ENCODE measurements around the gene SPACA4. TPM values are rescaled to one million over a fixed set of nuclear protein-coding genes. Genes with fewer than 3 reads are reported as not detected.

Gene SPACA4
- total and polyA plus RNA-seq, 10 of the 15 experiments (the other 5 are each of a cell fraction or from before 2014, with no cell fraction given): not detected

- no peak for FAIRE-seq
- no peak for ATAC-seq
- H3K4me1 ChIP-seq (ENCODE audit: control insufficient read depth, insufficient read depth, low read length): no peaks in the 10 kb centered on the region
- RAD21 ChIA-PET (ENCODE audit: unreplicated experiment): interaction anchor here (1.0 kb wide), 1 partner anchor 70 kb away, joined by 3 read pairs; no protein-coding TSS in a partner anchor
- intact Hi-C loops (cut with micrococcal nuclease; ENCODE audit: unreplicated experiment): no loop called here
- H3K27me3 ChIP-seq (replicated peaks in 1 of 2; ENCODE audit: control insufficient read depth in 2 of 2, insufficient read depth in 2 of 2, low read length in 1 of 2): no peaks in the 10 kb centered on the region
- BruUV-seq (replicated peaks): no TSS peak
- H3K36me3 ChIP-seq (ENCODE audit: control insufficient read depth in 2 of 2, insufficient read depth in 2 of 2, low read length in 1 of 2): no peaks in the 10 kb centered on the region
- CTCF ChIA-PET: no interaction called here
- SMC1A ChIA-PET (ENCODE audit: uncharacterized antibody, unreplicated experiment): no interaction called here
- POLR2A ChIA-PET: no interaction called here
- no peaks in the 10 kb centered on the region for H3K79me2 ChIP-seq (ENCODE audit: control insufficient read depth, insufficient read depth, low read length)
- no peaks in the 10 kb centered on the region for H4K20me1 ChIP-seq (ENCODE audit: control insufficient read depth, insufficient read depth)
- in situ Hi-C loops (cut with MboI): loop anchor here (25.0 kb wide), 1 partner anchor 698 kb away; the partner anchor contains the start of gene TPRX2
- H3K4me3 ChIP-seq: no peak overlapping the region
- DNase-seq (ENCODE audit: low read depth, low spot score): no peak
- H2AFZ ChIP-seq (ENCODE audit: control insufficient read depth, low read depth, low read length): no peak overlapping the region
- no peak overlapping the region for H3K27ac ChIP-seq (ENCODE audit: control insufficient read depth, insufficient read depth)
- H3K9ac ChIP-seq (ENCODE audit: control insufficient read depth, insufficient read depth, low read length): no peak overlapping the region
- H3K9me3 ChIP-seq (replicated peaks; ENCODE audit: control insufficient read depth, insufficient read depth, low read length): no peaks in the 10 kb centered on the region
- 58% methylated on average over 6 of the region's 6 CpGs for WGBS (ENCODE audit: insufficient coverage, insufficient replicate concordance, low lambda C conversion rate, missing lambda C conversion rate)
- no peak overlapping the region for H3K4me2 ChIP-seq (ENCODE audit: control insufficient read depth, insufficient read depth)
- no peak for TF ChIP-seq CREB1 (IDR thresholded peaks at IDR 0.05; ENCODE audit: low read depth)
- no peak for TF ChIP-seq EGR1 (IDR thresholded peaks at IDR 0.05; ENCODE audit: borderline replicate concordance in 1 of 2, low read depth in 2 of 2, low read length in 2 of 2)
- peak; percentile 40; the same call in 1 of the 2 replicates for TF ChIP-seq RAD21 (IDR thresholded peaks at IDR 0.05; ENCODE audit: insufficient read depth, low read depth, low read length)
- no peak for TF ChIP-seq ATF3 (IDR thresholded peaks at IDR 0.05; ENCODE audit: borderline replicate concordance, extremely low read depth, low read depth, low read length)
- TF ChIP-seq CTCF (IDR thresholded peaks at IDR 0.05 in 2 of 3, conservative IDR thresholded peaks at IDR 0.05 in 1 of 3; ENCODE audit: control insufficient read depth in 2 of 3, extremely low read depth in 1 of 3, insufficient read depth in 1 of 3, low read depth in 3 of 3, low read length in 3 of 3): peak in 2 of 3 experiments; percentile 6 to 26; a peak in 2 of 6 replicates
- no peak for TF ChIP-seq ZBTB33 (IDR thresholded peaks at IDR 0.05)
- TF ChIP-seq ATF7 (IDR thresholded peaks at IDR 0.05; ENCODE audit: low read depth): no peak
- TF ChIP-seq ZNF24 (IDR thresholded peaks at IDR 0.05): no peak
- TF ChIP-seq ZNF384 (IDR thresholded peaks at IDR 0.05; ENCODE audit: borderline replicate concordance, low read depth, low read length): no peak
- TF ChIP-seq REST (IDR thresholded peaks at IDR 0.05; ENCODE audit: low read depth, low read length): no peak
- TF ChIP-seq NBN (IDR thresholded peaks at IDR 0.05): no peak
- TF ChIP-seq NFYB (IDR thresholded peaks at IDR 0.05; ENCODE audit: insufficient read depth, low read depth, low read length): no peak
- no peak for TF ChIP-seq TCF12 (IDR thresholded peaks at IDR 0.05; ENCODE audit: low read depth, low read length)
Measured at GRCh38 chr19:48560095-48560530, 46.4 kb upstream of the SPACA4 start.

All from GM12878 (cell line).